ENCODE data around the gene LHPP.
A peak's percentile ranks its signal among the peaks of the same experiment; 100 is the strongest.

The LHPP gene

GRCh38 chr10:124628676-124629021, 167.0 kb downstream of the LHPP start:
- no peak overlapping the region for H3K4me3 ChIP-seq (replicated peaks; ENCODE audit: low read depth, low read length)
- no peaks in the 10 kb centered on the region for H3K27me3 ChIP-seq (replicated peaks; ENCODE audit: control insufficient read depth, insufficient read depth, low read length)
- H3K36me3 ChIP-seq (ENCODE audit: control insufficient read depth, insufficient read depth, low read length) = peaks cover 3% of the 10 kb centered on the region
- DNase-seq (ENCODE audit: extremely low read depth, insufficient read length) = no peak
- no peak for TF ChIP-seq CTCF (IDR thresholded peaks at IDR 0.05; ENCODE audit: insufficient read depth, low read length, poor library complexity, severe bottlenecking)

DNA sequence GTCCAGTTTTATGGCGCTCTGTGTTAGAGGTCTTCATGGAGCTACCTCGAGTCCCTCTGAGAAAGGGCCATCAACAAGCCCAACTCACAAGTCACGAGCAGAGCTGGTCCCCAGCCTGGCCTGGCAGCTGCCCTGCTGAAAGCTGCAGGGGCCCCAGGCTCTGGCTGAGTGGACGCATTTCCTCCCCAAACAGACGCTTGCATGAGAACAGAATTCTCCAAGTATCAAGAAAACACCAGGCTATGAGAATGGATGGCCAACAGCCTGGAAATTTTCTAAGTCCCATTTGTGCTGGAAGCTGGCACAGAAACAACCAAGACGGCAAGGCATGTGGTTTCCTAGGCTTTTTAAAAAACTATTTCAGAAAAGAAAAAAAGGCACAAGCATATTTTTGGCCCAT, 167.8 kb downstream of the LHPP start:
- no peak overlapping the region for H3K4me3 ChIP-seq (replicated peaks; ENCODE audit: low read depth, low read length)
- H3K36me3 ChIP-seq (ENCODE audit: control insufficient read depth, insufficient read depth, low read length) = no peaks in the 10 kb centered on the region; the same call in 1 of the 2 replicates
- TF ChIP-seq CTCF (IDR thresholded peaks at IDR 0.05; ENCODE audit: insufficient read depth, low read length, poor library complexity, severe bottlenecking) = no peak
- no peaks in the 10 kb centered on the region for H3K27me3 ChIP-seq (replicated peaks; ENCODE audit: control insufficient read depth, insufficient read depth, low read length)
- DNase-seq (ENCODE audit: extremely low read depth, insufficient read length) = no peak

GRCh38 chr10:124629842-124630241, 168.2 kb downstream of the LHPP start:
- DNase-seq (ENCODE audit: extremely low read depth, insufficient read length) = no peak
- H3K4me3 ChIP-seq (replicated peaks; ENCODE audit: low read depth, low read length) = no peak overlapping the region
- H3K36me3 ChIP-seq (ENCODE audit: control insufficient read depth, insufficient read depth, low read length) = no peaks in the 10 kb centered on the region; the same call in 1 of the 2 replicates
- no peak for TF ChIP-seq CTCF (IDR thresholded peaks at IDR 0.05; ENCODE audit: insufficient read depth, low read length, poor library complexity, severe bottlenecking)
- H3K27me3 ChIP-seq (replicated peaks; ENCODE audit: control insufficient read depth, insufficient read depth, low read length) = no peaks in the 10 kb centered on the region

GRCh38 chr10:124630551-124630950, 168.9 kb downstream of the LHPP start:
- DNase-seq (ENCODE audit: extremely low read depth, insufficient read length) = no peak
- TF ChIP-seq CTCF (IDR thresholded peaks at IDR 0.05; ENCODE audit: insufficient read depth, low read length, poor library complexity, severe bottlenecking) = no peak
- Histone ChIP-seq H3K27me3 (replicated peaks; ENCODE audit: control insufficient read depth, insufficient read depth, low read length) (no peaks in the 10 kb centered on the region), H3K4me3 (replicated peaks; ENCODE audit: low read depth, low read length) (no peak overlapping the region), H3K36me3 (ENCODE audit: control insufficient read depth, insufficient read depth, low read length) (no peaks in the 10 kb centered on the region; the same call in 1 of the 2 replicates)

GRCh38 chr10:124632064-124632531, 170.5 kb downstream of the LHPP start:
- H3K36me3 ChIP-seq (ENCODE audit: control insufficient read depth, insufficient read depth, low read length) = no peaks in the 10 kb centered on the region; the same call in 1 of the 2 replicates
- DNase-seq (ENCODE audit: extremely low read depth, insufficient read length) = no peak
- H3K4me3 ChIP-seq (replicated peaks; ENCODE audit: low read depth, low read length) = no peak overlapping the region
- peak; percentile 33 for TF ChIP-seq CTCF (IDR thresholded peaks at IDR 0.05; ENCODE audit: insufficient read depth, low read length, poor library complexity, severe bottlenecking)
- H3K27me3 ChIP-seq (replicated peaks; ENCODE audit: control insufficient read depth, insufficient read depth, low read length) = no peaks in the 10 kb centered on the region

- no peak for DNase-seq (ENCODE audit: extremely low read depth, insufficient read length)
- TF ChIP-seq CTCF (IDR thresholded peaks at IDR 0.05; ENCODE audit: insufficient read depth, low read length, poor library complexity, severe bottlenecking) = no peak
- Histone ChIP-seq H3K36me3 (ENCODE audit: control insufficient read depth, insufficient read depth, low read length) (peaks cover 2% of the 10 kb centered on the region; the same call in 1 of the 2 replicates), H3K27me3 (replicated peaks; ENCODE audit: control insufficient read depth, insufficient read depth, low read length) (no peaks in the 10 kb centered on the region), H3K4me3 (replicated peaks; ENCODE audit: low read depth, low read length) (no peak overlapping the region)
Measured at GRCh38 chr10:124632566-124632965, 170.9 kb downstream of the LHPP start.
